IPS-NIHi7 (cell line): ENCODE data around the gene ZNF497.
"Not testable (repeated sequence)": the region's sequence is repeated elsewhere in the genome, so short reads cannot be mapped to it uniquely, and the experiment has no call there.

ENCODE experiments used
- DNase-seq: peaks from one replicate; pipeline ENCODE4 v3.0.0; 2012; ENCODE audit warnings: mixed read lengths; ENCODE audit errors: extremely low spot score

Gene ZNF497

GRCh38 chr19:58362272-58362994, at the start of gene ZNF497:
Gene ZNF497 (minus strand): TSS chr19:58362751. CDS start chr19:58357635, 5,116 bp downstream.
- peak; percentile 100 for DNase-seq

GRCh38 chr19:58409010-58409790, 46.6 kb upstream of the ZNF497 start:
- DNase-seq: peak; percentile 21

GRCh38 chr19:58408152-58409009, 45.8 kb upstream of the ZNF497 start, which contains the start of gene ZNF584:
Gene ZNF584 (plus strand): TSS chr19:58408649. CDS start chr19:58409148, 499 bp downstream.
- peak; percentile 99 for DNase-seq

GRCh38 chr19:58407658-58408151, 45.2 kb upstream of the ZNF497 start:
- DNase-seq: peak; percentile 8

- DNase-seq: no peak
These were observed 44.5 kb upstream of the ZNF497 start for GRCh38 chr19:58406818-58407657.

GRCh38 chr19:58403920-58404478, 41.4 kb upstream of the ZNF497 start:
- DNase-seq: not testable (repeated sequence)

- DNase-seq: no peak
These were observed 39.4 kb upstream of the ZNF497 start for GRCh38 chr19:58401840-58402421.

GRCh38 chr19:58400916-58401839, 38.6 kb upstream of the ZNF497 start:
- peak; percentile 97 for DNase-seq

GRCh38 chr19:58400316-58400915, 37.9 kb upstream of the ZNF497 start:
- DNase-seq: no peak

GRCh38 chr19:58399903-58400302, 37.4 kb upstream of the ZNF497 start:
- DNase-seq: no peak

- DNase-seq: no peak
These were observed 36.0 kb upstream of the ZNF497 start for GRCh38 chr19:58398545-58398944.

- no peak for DNase-seq
These were observed 35.5 kb upstream of the ZNF497 start for GRCh38 chr19:58398087-58398486.

GRCh38 chr19:58397533-58398037, 35.0 kb upstream of the ZNF497 start:
- no peak for DNase-seq

GRCh38 chr19:58396691-58397532, 34.4 kb upstream of the ZNF497 start:
- DNase-seq: no peak

- peak; percentile 35 for DNase-seq
These were observed 33.6 kb upstream of the ZNF497 start for GRCh38 chr19:58395979-58396627.

- DNase-seq: peak; percentile 69
These were observed 32.8 kb upstream of the ZNF497 start, which contains the start of gene RNF225 for GRCh38 chr19:58395220-58395978. Gene RNF225 (plus strand): TSS chr19:58395656. CDS start chr19:58396090, 434 bp downstream.
